BE2C (cell line): ENCODE data around the gene CCL14. TPM values are rescaled to one million over a fixed set of nuclear protein-coding genes. Genes with fewer than 3 reads are reported as not detected.

ENCODE experiments used
- DNase-seq: peaks from one replicate; pipeline ENCODE4 v3.0.0-alpha.2; 2020
- H3K27me3 ChIP-seq: fragments of 250-450 bp; sonication (Bioruptor Pico); 2 replicates; pipeline ENCODE4 v1.5.1; 2020; ENCODE audit warnings: mild to moderate bottlenecking
- H3K36me3 ChIP-seq: fragments of 250-450 bp; sonication (Bioruptor Pico); 2 replicates; pipeline ENCODE4 v1.5.1; 2020; ENCODE audit warnings: mild to moderate bottlenecking
- H3K4me1 ChIP-seq: fragments of 250-450 bp; sonication (Bioruptor Pico); 2 replicates; pipeline ENCODE4 v1.5.1; 2020
- H3K4me3 ChIP-seq: 2 replicates; pipeline ENCODE4 v1.5.1; 2011; ENCODE audit warnings: low read depth, low read length
- H3K9me3 ChIP-seq: fragments of 250-450 bp; sonication (Bioruptor Pico); 2 replicates; pipeline ENCODE4 v1.5.1; 2020
- polyA plus RNA-seq: library from polyadenylated mRNA; unstranded; fragments of >200 nt; gene quantifications from one replicate; pipeline ENCODE4 v1.2.1, GENCODE V29; 2012; ENCODE audit warnings: low read depth, missing spikeins; ENCODE audit not compliant: insufficient read length, insufficient read depth
- TF ChIP-seq, protein P1 (sequence below): IDR thresholded peaks from 2 replicates; pipeline ENCODE4 v1.5.1; 2012; ENCODE audit warnings: mild to moderate bottlenecking, low read depth, low read length

Gene CCL14
- polyA plus RNA-seq, result not detected

DNA sequence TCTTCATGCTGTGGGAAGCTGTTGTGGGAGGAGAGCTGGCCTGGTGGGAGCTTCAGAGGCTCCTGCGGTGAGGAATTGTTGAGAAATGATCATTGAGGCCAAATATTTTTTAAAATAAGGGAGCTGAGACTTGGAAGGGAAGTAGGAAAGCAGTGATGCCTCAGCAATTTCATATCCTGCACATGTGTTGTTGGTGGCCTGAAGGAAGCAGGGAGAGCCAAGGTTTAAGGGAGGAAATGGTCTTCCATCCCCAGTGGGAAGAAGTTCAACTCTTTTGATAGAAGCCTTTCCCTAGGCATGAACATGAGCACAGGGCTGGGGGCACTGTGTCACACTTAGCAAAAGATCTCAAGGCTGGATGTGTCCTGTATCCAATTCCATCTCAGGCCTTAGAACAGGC, at the start of gene CCL14:
CCL14 (minus strand) TSS at position 87 of the 400 bp plus-strand sequence; CDS start at position 7, 80 bp downstream.
- H3K4me1 ChIP-seq, result no peaks in the 10 kb centered on the region
- TF ChIP-seq, protein P1, sequence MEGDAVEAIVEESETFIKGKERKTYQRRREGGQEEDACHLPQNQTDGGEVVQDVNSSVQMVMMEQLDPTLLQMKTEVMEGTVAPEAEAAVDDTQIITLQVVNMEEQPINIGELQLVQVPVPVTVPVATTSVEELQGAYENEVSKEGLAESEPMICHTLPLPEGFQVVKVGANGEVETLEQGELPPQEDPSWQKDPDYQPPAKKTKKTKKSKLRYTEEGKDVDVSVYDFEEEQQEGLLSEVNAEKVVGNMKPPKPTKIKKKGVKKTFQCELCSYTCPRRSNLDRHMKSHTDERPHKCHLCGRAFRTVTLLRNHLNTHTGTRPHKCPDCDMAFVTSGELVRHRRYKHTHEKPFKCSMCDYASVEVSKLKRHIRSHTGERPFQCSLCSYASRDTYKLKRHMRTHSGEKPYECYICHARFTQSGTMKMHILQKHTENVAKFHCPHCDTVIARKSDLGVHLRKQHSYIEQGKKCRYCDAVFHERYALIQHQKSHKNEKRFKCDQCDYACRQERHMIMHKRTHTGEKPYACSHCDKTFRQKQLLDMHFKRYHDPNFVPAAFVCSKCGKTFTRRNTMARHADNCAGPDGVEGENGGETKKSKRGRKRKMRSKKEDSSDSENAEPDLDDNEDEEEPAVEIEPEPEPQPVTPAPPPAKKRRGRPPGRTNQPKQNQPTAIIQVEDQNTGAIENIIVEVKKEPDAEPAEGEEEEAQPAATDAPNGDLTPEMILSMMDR, result no peak
- no peak for DNase-seq
- no peak within 1 kb of the TSS for H3K4me3 ChIP-seq
- H3K9me3 ChIP-seq, result no peaks in the 10 kb centered on the region
- peaks cover 8% of the 10 kb centered on the region for H3K27me3 ChIP-seq
- no peaks in the 10 kb centered on the region for H3K36me3 ChIP-seq

DNA sequence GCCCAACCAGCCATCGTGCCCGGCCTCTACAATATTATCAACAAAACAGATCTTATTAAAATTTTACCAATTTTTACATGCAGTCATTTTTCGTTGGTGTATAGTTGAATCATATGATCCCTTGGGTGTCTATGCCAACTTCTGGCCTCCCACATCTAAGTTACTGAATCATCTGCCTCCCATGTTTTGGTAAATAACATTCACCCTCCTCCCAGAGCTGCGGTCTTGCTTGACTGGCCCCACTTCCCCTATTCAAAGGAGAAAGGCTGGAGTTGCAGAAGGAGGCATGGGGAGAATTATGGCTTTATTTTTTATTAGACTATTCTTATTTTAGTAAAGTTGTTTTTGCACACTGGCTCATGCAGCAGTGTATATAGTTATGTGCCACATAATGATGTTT, 49.7 kb upstream of the CCL14 start:
- Histone ChIP-seq H3K4me1 (no peaks in the 10 kb centered on the region), H3K9me3 (no peaks in the 10 kb centered on the region), H3K36me3 (no peaks in the 10 kb centered on the region), H3K27me3 (peaks cover 41% of the 10 kb centered on the region), H3K4me3 (no peak overlapping the region)
- no peak for DNase-seq
- TF ChIP-seq, protein P1, result no peak

DNA sequence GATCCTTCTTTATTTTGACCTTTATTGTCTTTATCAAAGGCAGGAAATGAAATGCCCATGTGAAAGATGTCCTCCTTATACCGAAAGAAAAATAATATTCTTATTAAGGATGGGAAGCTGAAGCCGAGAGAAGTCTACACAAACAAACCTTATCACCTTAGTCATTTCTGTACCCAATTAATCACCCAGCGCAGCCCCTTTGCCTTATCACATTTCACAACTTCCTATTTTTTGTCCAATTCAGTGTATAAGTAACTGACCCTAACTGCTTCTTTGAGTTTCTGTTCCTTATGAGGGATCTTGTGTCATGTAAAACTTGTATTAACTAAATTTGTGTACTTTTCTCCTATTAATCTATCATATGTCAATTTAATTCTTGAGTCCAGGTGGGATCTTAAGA, 47.6 kb upstream of the CCL14 start:
- H3K4me1 ChIP-seq, result no peaks in the 10 kb centered on the region
- no peak for DNase-seq
- TF ChIP-seq, protein P1, result no peak
- H3K9me3 ChIP-seq, result no peaks in the 10 kb centered on the region
- peaks cover 37% of the 10 kb centered on the region for H3K27me3 ChIP-seq
- H3K36me3 ChIP-seq, result no peaks in the 10 kb centered on the region
- H3K4me3 ChIP-seq, result no peak overlapping the region

DNA sequence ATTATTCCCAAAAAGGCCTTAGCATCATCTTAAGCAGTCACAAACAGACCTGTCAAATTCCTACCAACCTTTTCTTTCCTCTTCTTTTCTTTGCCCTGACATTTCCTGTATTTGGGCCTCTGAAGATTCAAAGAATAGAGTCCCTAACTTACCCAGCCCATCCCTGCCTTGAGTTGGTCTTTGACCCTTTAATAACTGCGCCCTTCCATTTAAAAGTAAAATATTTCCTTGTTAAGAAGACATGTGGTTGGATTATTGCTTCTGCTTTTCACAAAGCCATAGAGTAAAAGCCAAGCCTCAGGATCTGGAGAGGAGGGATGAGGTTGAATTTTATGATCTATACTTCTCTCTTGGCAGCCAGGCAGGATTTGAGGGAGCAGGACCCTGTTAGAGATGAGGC, 44.4 kb upstream of the CCL14 start:
- DNase-seq, result no peak
- Histone ChIP-seq H3K9me3 (no peaks in the 10 kb centered on the region), H3K36me3 (no peaks in the 10 kb centered on the region), H3K4me1 (no peaks in the 10 kb centered on the region), H3K27me3 (peaks cover 47% of the 10 kb centered on the region), H3K4me3 (no peak overlapping the region)
- TF ChIP-seq, protein P1, result no peak

DNA sequence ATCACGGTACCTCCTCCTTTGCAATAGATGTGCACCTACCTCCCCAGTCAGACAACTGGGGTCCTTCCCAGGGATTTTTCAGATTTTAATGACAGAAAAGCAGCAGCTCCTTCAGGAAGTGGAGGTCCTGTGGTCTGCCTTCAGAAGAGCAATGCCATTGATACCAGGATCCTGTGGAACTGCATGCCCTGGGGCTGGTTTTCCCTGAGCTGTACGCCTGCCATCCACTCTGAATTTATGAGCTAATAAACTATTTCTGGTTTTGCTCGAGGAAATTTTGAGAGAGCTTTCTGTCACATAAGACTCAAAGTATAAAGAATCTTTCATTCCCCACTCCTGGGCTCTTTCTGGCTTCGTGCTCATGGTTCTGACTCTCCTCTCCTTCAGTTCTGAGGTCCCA, 41.2 kb upstream of the CCL14 start:
- Histone ChIP-seq H3K27me3 (peaks cover 55% of the 10 kb centered on the region), H3K4me3 (no peak overlapping the region), H3K36me3 (no peaks in the 10 kb centered on the region), H3K9me3 (no peaks in the 10 kb centered on the region; the same call in 1 of the 2 replicates), H3K4me1 (no peaks in the 10 kb centered on the region)
- TF ChIP-seq, protein P1, result no peak
- DNase-seq, result no peak

DNA sequence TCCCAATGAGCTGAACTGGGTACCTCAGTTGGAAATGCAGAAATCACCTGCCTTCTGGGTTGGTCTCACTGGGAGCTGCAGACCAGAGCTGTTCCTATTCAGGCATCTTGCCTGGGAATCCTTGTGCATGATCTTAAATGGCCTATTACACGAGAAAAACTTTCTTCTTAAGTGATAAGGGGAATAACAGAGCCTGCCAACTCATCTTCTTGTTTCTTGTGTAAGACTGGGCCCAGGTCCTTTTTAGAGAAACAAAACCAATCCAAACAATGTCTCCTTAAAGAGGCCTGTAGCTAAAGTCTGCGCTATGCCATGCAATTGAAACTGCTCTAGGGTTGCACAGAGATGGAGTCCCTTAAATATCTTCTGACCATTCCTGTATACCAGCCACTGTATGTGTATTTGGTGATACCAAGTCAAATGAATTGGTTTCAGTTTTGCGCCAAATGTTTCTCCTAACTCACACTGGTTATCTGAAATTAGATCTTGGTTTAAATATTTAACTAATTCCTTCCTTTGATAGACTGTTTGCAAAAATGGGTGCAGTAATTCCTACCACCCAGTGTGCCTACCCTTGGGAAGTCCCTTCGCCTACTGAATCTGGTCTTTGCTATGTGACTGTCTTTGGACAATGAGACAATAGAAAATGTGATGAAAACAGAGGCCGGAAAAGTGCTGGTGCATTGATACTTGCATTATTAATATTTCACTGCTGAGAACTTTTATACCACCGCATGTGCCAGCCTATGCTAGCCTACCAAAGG, 37.8 kb upstream of the CCL14 start:
- no peak for DNase-seq

More for the DNA sequence above, 37.8 kb upstream of the CCL14 start:
- H3K4me3 ChIP-seq, result no peak overlapping the region
- no peaks in the 10 kb centered on the region for H3K4me1 ChIP-seq
- TF ChIP-seq, protein P1, result no peak
- no peaks in the 10 kb centered on the region; the same call in 1 of the 2 replicates for H3K9me3 ChIP-seq
- H3K27me3 ChIP-seq, result peaks cover 45% of the 10 kb centered on the region
- no peaks in the 10 kb centered on the region for H3K36me3 ChIP-seq
